ENCODE results near the gene PPTC7.

DNA sequence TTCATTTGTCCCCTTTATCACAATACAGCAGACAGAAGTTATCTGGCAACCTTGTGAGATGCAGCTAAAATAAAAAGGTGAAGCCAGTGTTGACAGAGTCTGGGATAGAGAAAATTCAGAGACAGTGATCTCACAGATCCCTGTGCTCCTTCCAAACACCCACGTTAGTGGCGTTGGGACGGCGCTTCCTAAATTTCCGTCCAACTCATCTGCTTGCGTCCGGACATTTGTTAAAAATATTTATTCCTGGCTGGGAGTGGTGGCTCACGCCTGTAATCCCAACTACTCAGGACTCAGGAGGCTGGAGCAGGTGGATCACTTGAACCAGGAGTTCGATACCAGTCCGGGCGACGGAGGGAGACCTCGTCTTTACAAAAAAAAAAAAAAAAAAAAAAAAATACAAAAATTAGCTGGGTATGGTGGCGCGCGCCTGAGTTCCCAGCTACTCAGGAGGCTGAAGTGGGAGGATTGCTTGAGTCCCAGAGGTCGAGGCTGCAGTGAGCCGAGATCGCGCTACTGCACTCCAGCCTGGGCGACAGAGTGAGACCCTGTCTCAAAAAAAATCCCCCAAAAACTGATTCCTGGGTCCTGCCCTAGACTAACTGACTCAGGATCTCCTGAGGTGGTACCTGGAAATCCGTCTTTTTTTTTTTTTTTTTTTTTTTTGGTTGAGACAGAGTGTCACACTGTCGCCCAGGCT lies 30.1 kb upstream of the PPTC7 start:
- TF ChIP-seq EZH2 (IDR thresholded peaks at IDR 0.05; ENCODE audit: borderline replicate concordance, low read length), result no peak
- TF ChIP-seq, protein P1, sequence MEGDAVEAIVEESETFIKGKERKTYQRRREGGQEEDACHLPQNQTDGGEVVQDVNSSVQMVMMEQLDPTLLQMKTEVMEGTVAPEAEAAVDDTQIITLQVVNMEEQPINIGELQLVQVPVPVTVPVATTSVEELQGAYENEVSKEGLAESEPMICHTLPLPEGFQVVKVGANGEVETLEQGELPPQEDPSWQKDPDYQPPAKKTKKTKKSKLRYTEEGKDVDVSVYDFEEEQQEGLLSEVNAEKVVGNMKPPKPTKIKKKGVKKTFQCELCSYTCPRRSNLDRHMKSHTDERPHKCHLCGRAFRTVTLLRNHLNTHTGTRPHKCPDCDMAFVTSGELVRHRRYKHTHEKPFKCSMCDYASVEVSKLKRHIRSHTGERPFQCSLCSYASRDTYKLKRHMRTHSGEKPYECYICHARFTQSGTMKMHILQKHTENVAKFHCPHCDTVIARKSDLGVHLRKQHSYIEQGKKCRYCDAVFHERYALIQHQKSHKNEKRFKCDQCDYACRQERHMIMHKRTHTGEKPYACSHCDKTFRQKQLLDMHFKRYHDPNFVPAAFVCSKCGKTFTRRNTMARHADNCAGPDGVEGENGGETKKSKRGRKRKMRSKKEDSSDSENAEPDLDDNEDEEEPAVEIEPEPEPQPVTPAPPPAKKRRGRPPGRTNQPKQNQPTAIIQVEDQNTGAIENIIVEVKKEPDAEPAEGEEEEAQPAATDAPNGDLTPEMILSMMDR (IDR thresholded peaks at IDR 0.05; ENCODE audit: low read length), result no peak
